ENCODE measurements around the gene EEIG1. TPM values are rescaled to one million over a fixed set of nuclear protein-coding genes. Genes with fewer than 3 reads are reported as not detected.

EEIG1 gene
- total RNA-seq (10 to 100 TPM; 82.2 to 93.3 TPM), polyA plus RNA-seq (167 TPM)

DNA sequence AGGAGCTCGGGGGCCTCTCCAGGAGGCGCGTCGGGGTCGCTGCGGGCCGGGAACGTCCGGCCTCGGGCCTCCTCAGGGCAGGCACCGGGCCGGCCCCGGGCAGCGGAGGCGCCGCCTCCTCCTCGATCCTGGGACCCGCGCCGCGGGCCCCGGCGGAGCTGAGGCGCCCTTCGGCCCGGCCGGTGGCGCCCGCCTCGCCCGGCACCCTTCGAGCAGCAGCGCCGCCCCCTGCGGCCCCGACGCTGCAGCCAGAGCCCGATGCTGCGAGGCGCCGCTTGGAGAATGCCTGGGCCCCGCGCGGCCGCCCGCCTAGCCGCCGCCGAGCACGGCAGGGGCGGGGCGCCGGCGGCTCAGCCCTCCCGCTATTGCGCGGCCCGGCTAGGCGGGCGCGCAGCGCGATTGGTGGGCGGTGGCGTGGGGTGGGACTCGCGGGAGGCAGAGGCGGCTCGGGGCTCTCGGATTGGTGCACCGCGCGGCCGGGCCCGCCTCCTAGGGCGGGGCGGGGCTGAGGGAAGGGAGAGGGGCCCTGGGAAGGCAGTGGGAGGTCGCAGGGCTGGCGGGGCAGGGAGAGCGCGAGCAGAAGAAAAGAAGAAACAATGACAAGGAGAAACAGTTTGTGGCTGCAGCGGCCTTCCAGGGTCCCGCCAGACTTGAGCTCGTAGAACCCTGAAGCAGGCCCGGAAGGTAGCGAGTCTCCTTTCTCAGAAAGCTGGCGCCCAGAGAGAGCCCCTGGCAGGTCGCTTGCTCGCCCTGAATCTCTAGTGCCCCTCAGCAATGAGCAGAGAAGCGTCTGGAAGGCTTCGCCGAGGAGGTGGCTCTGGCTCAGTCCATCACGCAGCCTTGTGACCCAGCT lies at the start of gene EEIG1:
Gene EEIG1, minus strand, starts transcription at position 284 of the 853 bp plus-strand sequence. CDS start 852 bp downstream, outside the sequence.
- H3K27me3 ChIP-seq (ENCODE audit: insufficient read depth, low read length, poor library complexity, severe bottlenecking): no peaks in the 10 kb centered on the region
- H3K4me1 ChIP-seq (ENCODE audit: insufficient read depth, low read length): peaks cover 48% of the 10 kb centered on the region
- Mint-ChIP-seq H3K4me1 (peaks cover 37 to 53% (median 41%) of the 10 kb centered on the region in 3 donors), H3K36me3 (peaks cover 0 to 40% (median 0%) of the 10 kb centered on the region in 3 donors), H3K9me3 (no peaks in the 10 kb centered on the region), H3K27ac (peak within 1 kb of the TSS; percentile 90 to 99 (median 94)), H3K27me3 (no peaks in the 10 kb centered on the region), H3K4me3 (peak within 1 kb of the TSS; percentile 95 to 99 (median 97))
- POLR2A ChIA-PET: interaction anchor here (0.5 to 3.6 kb wide), 15 partner anchors 9 to 99 kb away, joined by 3 to 29 read pairs (median 4); partner anchors contain the start of genes NAIF1 and SLC25A25
- peak; percentile 96 to 99 (median 97) for DNase-seq
- peak within 1 kb of the TSS; percentile 68 for H3K27ac ChIP-seq (ENCODE audit: low read depth, low read length)
- H3K36me3 ChIP-seq (ENCODE audit: insufficient read depth, low read length): peaks cover 12% of the 10 kb centered on the region
- CTCF ChIA-PET: interaction anchor here (0.7 to 13.0 kb wide), 13 partner anchors 8 to 137 kb away, joined by 3 to 186 read pairs (median 5); partner anchors contain the start of genes NAIF1 and SLC25A25
- no peaks in the 10 kb centered on the region for H3K9me3 ChIP-seq (ENCODE audit: low read length)
- peak within 1 kb of the TSS; percentile 98 for H3K4me3 ChIP-seq (ENCODE audit: low read length)

DNA sequence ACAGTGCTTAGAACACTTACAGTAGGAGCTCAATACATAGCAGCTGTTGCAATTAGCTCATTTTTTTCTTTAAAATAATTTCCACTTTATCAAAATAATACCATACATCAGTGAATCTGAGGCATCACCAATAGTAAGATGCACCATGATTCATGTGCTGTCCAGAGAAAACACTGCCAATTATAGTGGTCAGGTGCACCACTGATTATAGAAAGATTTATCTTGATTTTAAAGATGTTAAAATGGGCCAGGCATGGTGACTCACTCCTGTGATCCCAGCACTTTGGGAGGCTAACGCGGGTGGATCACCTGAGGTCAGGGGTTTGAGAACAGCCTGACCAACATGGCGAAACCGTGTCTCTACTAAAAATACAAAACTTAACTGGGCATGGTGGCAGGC lies 46.9 kb upstream of the EEIG1 start:
- ChIA-PET CTCF (interaction anchor here (0.9 to 18.2 kb wide), 11 partner anchors 8 to 75 kb away, joined by 3 to 485 read pairs (median 4); partner anchors contain the start of genes EEIG1 and NAIF1), POLR2A (interaction anchor here (0.6 to 3.4 kb wide), 5 partner anchors 20 to 56 kb away, joined by 3 to 30 read pairs (median 20); partner anchors contain the start of gene EEIG1)
- no peaks in the 10 kb centered on the region for H3K36me3 ChIP-seq (ENCODE audit: insufficient read depth, low read length)
- DNase-seq: no peak
- Mint-ChIP-seq H3K27me3 (no peaks in the 10 kb centered on the region), H3K9me3 (no peaks in the 10 kb centered on the region), H3K36me3 (peaks cover 0 to 2% (median 0%) of the 10 kb centered on the region in 3 donors), H3K4me1 (peaks cover 79 to 92% (median 83%) of the 10 kb centered on the region in 3 donors), H3K4me3 (peak overlapping the region in 6 of 7 donors; percentile 72 to 90 (median 79)), H3K27ac (peak overlapping the region; percentile 87 to 99 (median 98))
- H3K27me3 ChIP-seq (ENCODE audit: insufficient read depth, low read length, poor library complexity, severe bottlenecking): no peaks in the 10 kb centered on the region
- H3K4me1 ChIP-seq (ENCODE audit: insufficient read depth, low read length): peaks cover 92% of the 10 kb centered on the region
- H3K27ac ChIP-seq (ENCODE audit: low read depth, low read length): no peak overlapping the region
- H3K9me3 ChIP-seq (ENCODE audit: low read length): no peaks in the 10 kb centered on the region
- H3K4me3 ChIP-seq (ENCODE audit: low read length): no peak overlapping the region

- H3K4me3 Mint-ChIP-seq: peak overlapping the region; percentile 72 to 90 (median 80)
- H3K4me1 Mint-ChIP-seq: peaks cover 84 to 96% (median 89%) of the 10 kb centered on the region in 3 donors
- no peaks in the 10 kb centered on the region for H3K27me3 ChIP-seq (ENCODE audit: insufficient read depth, low read length, poor library complexity, severe bottlenecking)
- no peaks in the 10 kb centered on the region for H3K9me3 Mint-ChIP-seq
- peak; percentile 31 to 74 (median 66) for DNase-seq
- H3K9me3 ChIP-seq (ENCODE audit: low read length): no peaks in the 10 kb centered on the region
- ChIA-PET CTCF (interaction anchor here (0.9 to 18.2 kb wide), 15 partner anchors 8 to 76 kb away, joined by 3 to 485 read pairs (median 4); partner anchors contain the start of genes EEIG1 and NAIF1), POLR2A (interaction anchor here (0.6 to 3.4 kb wide), 10 partner anchors 8 to 96 kb away, joined by 3 to 30 read pairs (median 8); partner anchors contain the start of genes EEIG1, NAIF1 and PIP5KL1)
- H3K27me3 Mint-ChIP-seq: no peaks in the 10 kb centered on the region
- H3K4me3 ChIP-seq (ENCODE audit: low read length): peak overlapping the region; percentile 60
- peak overlapping the region; percentile 84 for H3K27ac ChIP-seq (ENCODE audit: low read depth, low read length)
- H3K36me3 ChIP-seq (ENCODE audit: insufficient read depth, low read length): no peaks in the 10 kb centered on the region
- H3K27ac Mint-ChIP-seq: peak overlapping the region; percentile 96 to 99 (median 98)
- peaks cover 93% of the 10 kb centered on the region for H3K4me1 ChIP-seq (ENCODE audit: insufficient read depth, low read length)
- H3K36me3 Mint-ChIP-seq: peaks cover 0 to 2% (median 0%) of the 10 kb centered on the region in 3 donors
These were observed 46.2 kb upstream of the EEIG1 start for GRCh38 chr9:128026773-128027541.

GRCh38 chr9:128026255-128026772 lies 45.5 kb upstream of the EEIG1 start:
- CTCF ChIA-PET: interaction anchor here (1.1 to 18.2 kb wide), 10 partner anchors 9 to 74 kb away, joined by 3 to 485 read pairs (median 6); partner anchors contain the start of genes EEIG1 and NAIF1
- Histone ChIP-seq H3K27ac (ENCODE audit: low read depth, low read length) (peak overlapping the region; percentile 84), H3K4me1 (ENCODE audit: insufficient read depth, low read length) (peaks cover 93% of the 10 kb centered on the region), H3K36me3 (ENCODE audit: insufficient read depth, low read length) (no peaks in the 10 kb centered on the region), H3K27me3 (ENCODE audit: insufficient read depth, low read length, poor library complexity, severe bottlenecking) (no peaks in the 10 kb centered on the region), H3K4me3 (ENCODE audit: low read length) (peak overlapping the region; percentile 60), H3K9me3 (ENCODE audit: low read length) (no peaks in the 10 kb centered on the region)
- Mint-ChIP-seq H3K4me3 (peak overlapping the region; percentile 72 to 90 (median 80)), H3K27me3 (no peaks in the 10 kb centered on the region), H3K9me3 (no peaks in the 10 kb centered on the region), H3K36me3 (peaks cover 0 to 2% (median 0%) of the 10 kb centered on the region in 3 donors), H3K4me1 (peaks cover 85 to 96% (median 91%) of the 10 kb centered on the region in 3 donors), H3K27ac (peak overlapping the region; percentile 96 to 99 (median 98))
- peak; percentile 64 to 94 (median 91) for DNase-seq
- POLR2A ChIA-PET: interaction anchor here (0.7 to 3.4 kb wide), 9 partner anchors 8 to 96 kb away, joined by 3 to 29 read pairs (median 7); partner anchors contain the start of genes EEIG1, NAIF1 and PIP5KL1

DNA sequence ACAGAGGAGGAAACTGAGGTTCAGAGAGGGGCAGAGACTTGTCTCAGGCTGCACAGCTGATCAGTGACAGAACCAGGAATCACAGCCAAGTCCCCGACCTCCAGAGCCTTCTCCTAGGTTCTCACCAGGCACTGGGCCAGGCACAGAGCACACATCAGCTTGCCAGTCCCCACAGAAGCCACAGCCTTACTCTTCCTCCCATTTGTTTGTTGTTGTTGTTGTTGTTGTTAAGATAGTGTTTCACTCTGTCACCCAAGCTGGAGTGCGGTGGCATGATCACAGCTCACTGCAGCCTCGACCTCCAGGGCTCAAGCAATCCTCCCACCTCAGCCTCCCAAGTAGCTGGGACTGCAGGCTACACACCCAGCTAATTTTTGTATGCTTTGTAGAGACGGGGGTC lies 44.9 kb upstream of the EEIG1 start:
- ChIA-PET POLR2A (interaction anchor here (0.7 to 3.4 kb wide), 8 partner anchors 9 to 95 kb away, joined by 3 to 29 read pairs (median 8); partner anchors contain the start of genes EEIG1, NAIF1 and PIP5KL1), CTCF (interaction anchor here (1.2 to 18.2 kb wide), 9 partner anchors 9 to 73 kb away, joined by 3 to 485 read pairs (median 5); partner anchors contain the start of genes EEIG1 and NAIF1)
- Mint-ChIP-seq H3K36me3 (peaks cover 0 to under 1% (median 0%) of the 10 kb centered on the region in 3 donors), H3K9me3 (no peaks in the 10 kb centered on the region), H3K27me3 (no peaks in the 10 kb centered on the region), H3K27ac (peak overlapping the region; percentile 96 to 99 (median 98)), H3K4me3 (peak overlapping the region; percentile 72 to 90 (median 80)), H3K4me1 (peaks cover 86 to 96% (median 91%) of the 10 kb centered on the region in 3 donors)
- DNase-seq: peak in 2 of 5 donors; percentile 12 to 55
- peak overlapping the region; percentile 18 for H3K4me3 ChIP-seq (ENCODE audit: low read length)
- peak overlapping the region; percentile 84 for H3K27ac ChIP-seq (ENCODE audit: low read depth, low read length)
- no peaks in the 10 kb centered on the region for H3K9me3 ChIP-seq (ENCODE audit: low read length)
- H3K4me1 ChIP-seq (ENCODE audit: insufficient read depth, low read length): peaks cover 93% of the 10 kb centered on the region
- H3K36me3 ChIP-seq (ENCODE audit: insufficient read depth, low read length): no peaks in the 10 kb centered on the region
- no peaks in the 10 kb centered on the region for H3K27me3 ChIP-seq (ENCODE audit: insufficient read depth, low read length, poor library complexity, severe bottlenecking)

- H3K36me3 Mint-ChIP-seq: no peaks in the 10 kb centered on the region
- peak overlapping the region; percentile 18 for H3K4me3 ChIP-seq (ENCODE audit: low read length)
- CTCF ChIA-PET: interaction anchor here (1.0 to 18.2 kb wide), 9 partner anchors 8 to 93 kb away, joined by 3 to 485 read pairs (median 4); partner anchors contain the start of genes EEIG1 and NAIF1
These were observed 44.0 kb upstream of the EEIG1 start for GRCh38 chr9:128024761-128025308.

More at GRCh38 chr9:128024761-128025308, 44.0 kb upstream of the EEIG1 start:
- H3K27ac ChIP-seq (ENCODE audit: low read depth, low read length): no peak overlapping the region
- H3K36me3 ChIP-seq (ENCODE audit: insufficient read depth, low read length): no peaks in the 10 kb centered on the region
- no peaks in the 10 kb centered on the region for H3K9me3 ChIP-seq (ENCODE audit: low read length)
- Mint-ChIP-seq H3K27me3 (no peaks in the 10 kb centered on the region), H3K9me3 (no peaks in the 10 kb centered on the region), H3K4me1 (peaks cover 84 to 97% (median 88%) of the 10 kb centered on the region in 3 donors), H3K4me3 (peak overlapping the region; percentile 62 to 81 (median 77)), H3K27ac (peak overlapping the region; percentile 96 to 99 (median 98))
- DNase-seq: no peak
- POLR2A ChIA-PET: interaction anchor here (0.6 to 3.4 kb wide), 6 partner anchors 10 to 81 kb away, joined by 3 to 29 read pairs (median 8); partner anchors contain the start of genes EEIG1 and NAIF1
- H3K4me1 ChIP-seq (ENCODE audit: insufficient read depth, low read length): peaks cover 88% of the 10 kb centered on the region
- no peaks in the 10 kb centered on the region for H3K27me3 ChIP-seq (ENCODE audit: insufficient read depth, low read length, poor library complexity, severe bottlenecking)
